ENCODE data around the gene LENEP.
A peak's percentile ranks its signal among the peaks of the same experiment; 100 is the strongest.

The LENEP gene

GRCh38 chr1:154960446-154961136 lies 32.8 kb upstream of the LENEP start:
- FAIRE-seq: no peak

GRCh38 chr1:154961207-154962155 lies 31.9 kb upstream of the LENEP start, which contains the start of gene PYGO2:
PYGO2 (minus strand) TSS chr1:154961782; CDS start chr1:154961576, 206 bp downstream.
- FAIRE-seq: no peak

GRCh38 chr1:154962156-154962749 lies 31.1 kb upstream of the LENEP start:
- FAIRE-seq: no peak

GRCh38 chr1:154962795-154963330 lies 30.5 kb upstream of the LENEP start:
- FAIRE-seq: no peak

DNA sequence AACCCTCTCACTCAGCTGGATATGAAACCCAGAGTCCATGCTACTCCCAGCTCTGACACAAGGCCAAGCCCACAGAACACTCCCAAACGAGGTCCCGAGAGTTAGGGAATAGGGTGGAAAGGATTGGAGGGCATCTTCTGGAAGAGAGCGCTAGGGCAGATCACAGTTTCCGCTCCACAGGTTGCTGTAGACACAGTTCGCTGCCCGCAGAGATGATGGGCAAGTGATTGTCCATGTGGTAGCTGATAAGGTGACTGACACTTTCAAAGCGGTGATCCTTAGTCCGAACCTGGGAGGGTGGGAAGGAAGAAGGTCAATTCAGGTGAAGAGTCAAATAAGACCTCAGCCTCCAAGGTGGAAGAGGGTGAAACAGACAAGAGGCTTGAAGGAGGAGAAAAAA lies 29.7 kb upstream of the LENEP start:
- FAIRE-seq: no peak

GRCh38 chr1:154964359-154964758 lies 29.0 kb upstream of the LENEP start:
- no peak for FAIRE-seq

DNA sequence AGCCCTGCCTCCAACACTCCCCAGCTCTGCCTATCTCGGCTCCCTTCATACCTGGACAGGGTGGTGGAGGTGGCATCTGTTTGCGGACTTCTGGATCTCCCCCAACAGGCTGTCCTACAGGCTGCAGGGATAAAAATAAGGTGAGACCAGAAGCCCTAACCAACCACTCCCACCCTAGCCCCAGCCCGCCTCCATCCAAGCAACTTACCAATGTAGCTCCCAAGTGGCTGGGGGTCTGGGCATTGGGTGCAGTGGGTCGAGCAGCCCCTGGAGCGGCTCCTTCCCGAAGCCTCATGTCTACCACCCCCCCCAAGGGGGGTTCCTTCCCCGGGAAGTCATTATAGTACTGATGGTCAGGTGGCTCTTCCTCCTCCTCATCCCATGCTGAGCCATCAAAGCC lies 27.3 kb upstream of the LENEP start:
- no peak for FAIRE-seq

- no peak for FAIRE-seq
Measured at GRCh38 chr1:154967331-154967950, 25.9 kb upstream of the LENEP start.

GRCh38 chr1:154968731-154969130 lies 24.7 kb upstream of the LENEP start:
- no peak for FAIRE-seq

DNA sequence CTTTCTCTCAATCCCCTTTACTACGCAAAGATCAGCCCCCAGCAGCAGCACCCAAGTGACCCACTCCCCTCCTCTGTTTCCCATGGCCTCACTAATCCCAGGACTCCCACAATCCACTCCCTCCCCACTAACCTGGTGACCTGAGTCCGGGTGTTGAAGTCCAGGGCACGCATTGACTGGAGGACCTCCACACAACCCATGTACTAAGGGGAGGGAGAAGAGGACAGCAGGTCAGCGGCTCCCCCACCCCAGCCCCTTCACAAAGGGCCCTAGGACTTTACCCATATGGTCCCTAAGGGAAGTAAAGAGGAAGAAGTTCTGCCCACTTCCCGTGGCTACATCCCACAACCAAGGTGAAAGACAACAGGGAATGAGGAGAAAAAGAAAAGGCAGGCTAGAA lies 24.1 kb upstream of the LENEP start:
- FAIRE-seq: no peak

DNA sequence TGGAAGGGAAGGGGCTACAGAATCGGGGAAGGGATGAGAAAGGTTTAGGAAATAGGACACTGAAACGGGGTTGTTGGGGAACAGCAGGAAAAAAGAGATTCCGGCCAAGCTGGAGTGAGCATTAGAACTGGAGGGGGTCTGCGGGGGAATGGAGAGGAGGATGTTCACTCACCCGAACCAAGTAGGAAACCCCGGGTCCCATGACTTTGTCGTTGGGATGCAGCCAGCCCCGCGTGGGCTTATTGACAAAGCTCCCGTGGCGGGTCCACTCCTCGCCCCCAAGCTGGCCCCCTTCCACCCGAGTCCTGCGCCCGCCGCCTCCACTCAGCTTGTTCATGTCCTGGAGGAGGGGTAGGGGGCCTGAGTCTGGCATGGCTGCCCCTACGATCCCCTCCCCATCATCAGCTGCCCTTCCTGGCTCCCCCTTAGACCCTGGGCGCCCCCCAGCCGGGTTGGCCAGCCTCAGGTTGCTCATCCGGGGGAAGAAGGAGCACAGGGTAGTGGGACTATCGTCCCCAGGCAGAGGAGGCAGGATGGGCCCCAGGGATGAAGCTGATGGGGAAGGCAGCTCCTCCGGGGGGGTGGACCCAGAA lies 23.4 kb upstream of the LENEP start:
- no peak for FAIRE-seq

DNA sequence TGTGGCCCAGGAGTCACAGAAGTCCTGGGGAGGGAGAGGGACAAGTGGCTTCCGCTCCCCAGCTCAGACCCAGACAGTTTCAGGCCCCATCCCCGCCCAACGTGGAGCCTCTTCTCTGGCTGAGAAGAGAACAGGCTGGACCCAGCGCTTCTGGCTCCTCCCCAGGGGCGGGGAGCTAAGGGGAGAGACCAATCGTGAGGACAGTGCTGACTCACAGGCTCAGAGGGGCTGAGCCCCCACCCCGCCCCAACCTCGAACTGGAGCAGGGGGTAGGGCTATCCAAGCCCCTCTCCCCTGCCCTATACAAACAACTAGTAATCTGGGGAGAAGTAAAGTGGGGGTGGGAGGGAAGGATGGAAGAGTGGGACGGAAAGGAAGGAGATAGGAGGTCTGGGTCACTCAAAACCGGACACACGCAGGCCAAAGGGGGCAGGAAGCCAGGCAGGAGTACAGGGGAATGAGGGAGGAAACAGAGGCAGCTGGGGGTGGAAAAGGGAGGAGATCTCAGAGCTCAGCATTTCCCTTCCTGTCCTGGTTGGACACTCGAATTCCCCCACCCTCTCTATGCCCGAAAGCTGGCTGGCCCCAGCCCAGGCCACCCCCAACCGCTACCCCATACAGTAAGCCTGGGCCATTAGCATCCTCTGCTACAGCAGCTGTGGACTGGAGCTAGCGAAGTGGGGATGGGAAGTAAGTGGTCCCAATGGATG lies 22.6 kb upstream of the LENEP start, which contains the start of gene SHC1:
Gene SHC1, minus strand, starts transcription at position 117 of the 710 bp plus-strand sequence. CDS start 221 bp downstream, outside the sequence.
- no peak for FAIRE-seq

DNA sequence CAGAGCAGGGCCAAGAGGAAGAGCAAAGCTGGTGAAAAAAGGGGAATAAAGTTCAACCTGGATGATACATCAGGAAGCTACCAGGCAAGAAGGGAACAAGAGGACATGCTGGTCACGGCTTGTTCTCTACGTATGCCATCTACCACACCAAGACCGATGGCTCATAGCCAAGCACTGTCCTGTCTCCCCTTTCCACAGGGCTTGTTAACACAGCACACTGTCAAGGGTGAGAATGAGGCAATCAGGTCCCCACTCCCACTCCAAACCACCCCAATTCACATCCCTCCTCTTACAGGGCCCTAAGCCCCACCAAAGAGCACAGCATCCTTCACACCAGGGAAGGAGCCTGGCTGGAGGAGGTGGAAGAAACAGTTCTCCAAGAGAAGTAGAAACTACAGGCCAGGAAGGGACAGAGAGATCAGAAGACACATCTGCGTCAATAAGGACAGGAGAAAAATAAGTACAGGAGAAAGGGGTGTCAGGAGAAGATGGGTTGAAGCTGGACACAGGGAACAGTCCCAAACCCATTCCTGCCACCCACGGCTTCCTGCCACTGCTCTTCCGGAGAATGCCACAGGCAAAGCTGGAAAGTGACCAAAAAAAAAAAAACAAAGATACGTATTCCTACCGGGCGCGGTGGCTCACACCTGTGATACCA lies 21.9 kb upstream of the LENEP start:
- no peak for FAIRE-seq

GRCh38 chr1:154972213-154972516 lies 21.2 kb upstream of the LENEP start:
- FAIRE-seq: no peak

GRCh38 chr1:154972517-154973343 lies 20.7 kb upstream of the LENEP start:
- no peak for FAIRE-seq

DNA sequence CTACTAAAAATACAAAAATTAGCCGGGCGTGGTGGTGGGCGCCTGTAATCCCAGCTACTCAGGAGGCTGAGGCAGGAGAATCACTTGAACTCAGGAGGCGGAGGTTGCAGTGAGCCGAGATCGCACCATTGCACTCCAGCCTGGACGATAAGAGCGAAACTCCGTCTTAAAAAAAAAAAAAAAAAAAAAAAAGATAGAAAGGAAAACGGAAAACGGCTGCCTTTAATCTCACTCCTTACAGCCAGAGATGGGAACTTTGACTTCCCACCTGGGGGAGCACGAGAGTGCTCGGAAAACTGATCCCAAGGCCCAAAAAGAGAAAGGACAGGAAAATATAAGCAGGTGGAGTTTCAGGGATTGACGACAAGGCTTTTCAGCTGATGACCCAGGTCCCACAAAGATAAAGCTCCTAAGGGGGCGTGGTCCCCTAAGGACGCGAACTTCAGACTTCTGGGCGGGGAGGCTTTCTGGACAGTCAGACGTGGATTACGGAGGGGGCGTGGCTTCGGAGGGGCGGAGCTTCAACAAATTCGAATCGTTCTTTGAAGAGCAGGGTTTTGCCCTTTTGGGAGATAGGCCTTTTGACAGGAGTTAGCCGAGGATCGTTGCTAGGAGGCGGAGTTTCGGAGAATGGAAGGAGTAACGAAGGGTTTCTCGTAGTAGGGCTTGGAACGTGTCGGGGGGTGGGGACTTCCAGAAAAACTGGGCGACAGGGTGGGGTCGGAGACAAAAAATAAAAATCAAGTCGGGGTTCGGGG lies 19.9 kb upstream of the LENEP start:
- FAIRE-seq: no peak

- peak; percentile 94 for FAIRE-seq
Measured at GRCh38 chr1:154974102-154974807, 19.1 kb upstream of the LENEP start, which contains the start of gene CKS1B. CKS1B (plus strand) TSS chr1:154974681; CDS start chr1:154974746, 65 bp downstream.

DNA sequence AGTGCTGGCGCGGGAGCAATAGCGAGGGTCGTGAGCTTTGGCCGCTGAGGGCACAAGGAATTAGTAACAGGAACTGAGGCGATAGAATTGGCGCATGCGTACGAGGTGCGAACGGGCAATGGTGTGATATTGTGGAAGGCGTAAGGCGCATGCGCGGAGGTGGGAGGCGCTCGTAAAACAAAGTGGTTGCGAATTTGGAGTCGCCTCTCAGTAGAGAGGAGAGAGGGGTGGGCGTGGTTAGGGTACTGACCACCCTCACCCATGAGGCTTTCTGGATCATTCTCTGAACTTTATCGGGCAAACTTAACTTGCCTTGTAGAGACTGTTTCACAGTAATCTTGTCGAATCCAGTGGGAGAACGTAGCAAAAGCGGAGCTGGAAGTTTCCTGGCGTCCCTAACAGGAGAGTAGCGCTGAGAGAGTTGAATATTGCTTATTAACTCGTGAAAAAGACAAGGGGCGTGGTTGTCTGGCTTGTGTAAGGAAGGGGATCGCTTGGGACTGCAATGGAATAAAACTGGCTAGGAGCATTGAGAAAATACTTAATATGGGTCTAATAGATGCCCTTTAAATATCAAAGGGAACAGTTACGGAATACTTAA lies 18.5 kb upstream of the LENEP start:
- peak; percentile 13 for FAIRE-seq

Data from islet of Langerhans (tissue), 1 donor.